Activated CD4-positive, alpha-beta T cell treated with anti-CD3 and anti-CD28 coated beads, Interleukin-2, amount 50 U/mL, for 4 hours (primary cell): ENCODE results near the gene SEMA4C.
A peak's percentile ranks its signal among the peaks of the same experiment; 100 is the strongest.
"Not testable (repeated sequence)": the region's sequence is repeated elsewhere in the genome, so short reads cannot be mapped to it uniquely, and the experiment has no call there.

Source experiments
- DNase-seq, 2 experiments: peaks; one replicate each; pipeline ENCODE4 v3.0.0-alpha.2; 2020

Gene SEMA4C

DNA sequence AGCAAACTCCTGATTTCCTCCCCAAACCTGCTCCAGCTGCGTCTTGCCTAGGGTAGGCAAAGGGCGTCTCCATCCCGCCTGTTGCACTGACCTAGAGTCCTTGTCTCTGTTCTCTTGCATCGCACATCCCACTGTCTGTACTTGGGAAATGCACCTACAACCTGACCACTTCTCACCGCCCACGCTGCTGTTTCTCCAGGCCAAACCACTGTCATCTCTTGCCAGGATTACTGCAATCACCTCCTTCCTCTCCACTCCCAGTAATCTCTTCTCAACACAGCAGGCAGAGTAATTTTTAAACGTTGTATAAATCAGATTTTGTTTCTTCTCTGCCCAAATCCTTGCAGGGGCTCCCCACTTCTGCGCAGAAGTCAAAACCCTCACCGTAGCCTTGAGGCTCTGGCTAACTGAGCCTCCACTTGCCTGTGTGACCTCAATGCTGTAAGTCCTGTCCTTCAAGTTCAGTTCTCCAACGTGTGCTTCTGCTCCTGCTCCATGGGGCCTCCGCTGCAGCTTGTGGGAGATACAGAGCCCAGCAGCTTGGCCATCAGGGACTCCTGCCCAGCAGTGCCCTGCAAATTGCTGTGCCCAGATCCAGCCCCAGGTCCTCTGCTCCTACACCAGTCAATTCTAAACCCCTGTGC lies 27.7 kb upstream of the SEMA4C start:
- no peak for DNase-seq

DNA sequence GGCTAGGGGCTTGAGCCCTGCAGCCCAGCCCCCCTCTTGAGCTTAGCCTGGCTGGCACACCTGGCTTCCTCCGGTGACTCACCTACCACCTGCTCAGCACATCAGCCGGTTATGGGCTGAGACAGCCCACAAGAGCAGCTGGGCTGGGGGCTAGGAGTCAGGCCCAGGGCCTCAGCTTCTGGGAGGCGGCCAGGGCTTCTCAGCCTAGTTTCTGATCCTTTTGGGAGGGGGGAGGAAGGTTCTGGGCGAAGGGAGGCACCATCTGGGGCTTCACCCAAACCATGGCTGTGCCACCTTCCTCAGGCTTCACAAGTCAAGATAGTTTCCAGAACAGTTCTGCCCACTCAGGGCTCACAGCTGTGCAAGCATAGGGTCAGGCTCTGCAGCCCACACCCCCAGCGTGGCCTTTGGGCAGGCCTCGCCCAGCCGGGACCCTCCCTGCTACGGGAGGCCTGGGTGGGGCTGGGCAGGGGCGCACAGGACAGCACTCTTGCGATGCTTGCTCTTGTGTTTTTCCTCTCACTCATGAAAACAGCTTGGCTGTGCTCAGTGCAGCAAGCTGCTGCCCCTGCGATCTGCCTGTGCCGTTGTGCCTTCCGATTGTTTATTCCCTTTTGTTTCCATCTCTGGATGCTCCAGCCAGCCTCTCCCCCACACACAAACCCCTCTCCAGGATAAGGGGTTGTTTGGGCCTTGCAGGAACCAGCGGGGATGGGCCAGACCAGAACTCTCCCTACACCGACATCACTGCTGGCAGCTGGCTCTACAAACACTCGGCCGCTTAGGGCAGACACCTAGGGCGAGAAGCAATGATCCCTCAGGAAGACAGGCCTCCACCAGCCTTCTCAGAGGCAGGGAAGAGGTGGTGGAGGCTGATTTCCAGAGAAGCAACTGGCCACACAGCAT lies 26.1 kb upstream of the SEMA4C start:
- DNase-seq: peak; percentile 9 to 21

DNA sequence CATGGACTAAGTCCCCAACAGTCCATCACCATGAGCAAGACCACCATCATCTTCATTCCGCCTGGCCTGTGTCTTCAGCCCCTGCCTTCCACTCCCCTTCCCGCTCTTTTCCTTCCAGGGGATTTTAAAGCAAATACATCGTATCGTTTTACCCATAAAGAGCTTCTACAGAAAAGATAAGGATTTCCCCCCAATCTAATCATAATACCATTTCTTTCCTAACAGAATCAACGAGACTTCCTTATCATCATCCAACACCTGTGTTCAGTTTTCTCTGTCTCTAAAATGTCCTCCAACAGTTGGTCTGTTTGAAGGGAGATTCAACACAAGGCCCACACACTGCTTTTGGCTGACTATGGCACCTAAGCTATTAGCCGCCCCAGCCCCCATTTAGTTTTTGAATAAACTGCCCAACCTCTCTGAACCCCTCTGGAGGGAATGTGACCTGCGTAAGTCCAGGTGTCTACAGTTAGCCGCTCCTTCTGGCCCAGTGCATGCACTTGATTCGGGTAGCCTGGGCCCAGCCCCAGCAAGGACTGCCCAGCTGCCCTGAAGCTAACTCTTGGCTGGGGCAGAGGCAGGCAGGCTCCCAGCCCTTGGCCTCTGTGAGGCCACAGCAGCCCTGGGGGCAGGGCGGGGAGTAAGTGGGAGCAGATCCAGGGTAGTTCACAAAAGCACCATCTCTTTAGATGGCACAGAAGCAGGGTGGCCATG lies 25.3 kb upstream of the SEMA4C start:
- DNase-seq: no peak

DNA sequence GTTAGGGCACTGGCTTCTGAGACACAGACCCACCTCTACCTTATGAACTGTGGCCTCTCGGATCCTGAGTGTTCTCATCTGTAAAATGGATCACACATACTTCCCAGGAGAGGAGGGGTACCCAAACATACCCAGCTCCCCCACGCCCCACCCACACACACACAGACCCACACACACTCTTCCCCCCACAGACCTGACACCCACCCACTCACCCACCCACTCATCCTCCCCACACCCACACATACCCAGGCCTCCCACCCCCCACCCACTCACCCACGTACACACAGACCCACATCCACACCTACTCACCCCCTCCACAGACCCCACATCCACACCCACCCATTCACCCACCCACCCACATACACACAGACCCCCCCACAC lies 24.3 kb upstream of the SEMA4C start:
- DNase-seq: no peak

DNA sequence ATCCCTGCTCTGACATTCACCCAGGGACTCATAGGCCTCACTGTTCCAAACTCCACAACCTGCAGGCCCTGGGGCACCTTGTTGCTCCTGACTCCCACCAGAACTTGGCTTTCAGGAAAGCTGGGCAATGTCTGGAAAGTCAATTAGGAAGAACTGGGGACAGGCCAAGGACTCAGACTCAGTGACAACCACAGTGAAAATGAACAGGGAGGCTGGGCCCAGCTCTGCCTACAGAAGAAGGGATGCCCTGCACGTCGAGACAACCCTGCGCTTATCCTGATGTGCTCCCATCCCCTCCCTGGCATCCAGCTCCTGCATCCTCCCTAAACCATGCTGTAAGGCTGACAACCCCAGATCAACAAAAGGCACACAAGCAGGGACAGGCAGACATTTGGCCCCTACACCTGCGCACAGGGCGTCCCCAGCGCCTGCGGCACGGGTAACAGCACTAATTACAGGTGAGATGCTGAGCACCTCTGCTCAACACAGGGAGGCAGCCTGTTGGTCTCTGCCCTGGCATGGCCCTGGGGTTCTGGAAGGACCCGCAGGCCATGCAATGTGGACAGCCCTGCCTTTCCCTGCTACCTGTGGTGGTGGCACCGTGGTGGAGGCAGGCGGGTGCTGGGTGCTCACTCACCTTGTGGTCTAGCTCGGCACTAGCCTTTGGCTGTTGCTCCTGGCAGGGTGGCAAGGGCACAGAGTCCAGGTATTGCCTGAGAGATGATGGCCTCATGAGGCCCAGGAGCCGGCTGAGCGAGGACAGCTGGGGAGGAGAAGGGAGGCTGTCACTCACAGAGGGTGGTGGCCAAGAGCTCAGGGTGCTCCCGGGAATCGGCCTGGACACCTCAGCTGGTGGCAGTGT lies 23.6 kb upstream of the SEMA4C start:
- DNase-seq: no peak

DNA sequence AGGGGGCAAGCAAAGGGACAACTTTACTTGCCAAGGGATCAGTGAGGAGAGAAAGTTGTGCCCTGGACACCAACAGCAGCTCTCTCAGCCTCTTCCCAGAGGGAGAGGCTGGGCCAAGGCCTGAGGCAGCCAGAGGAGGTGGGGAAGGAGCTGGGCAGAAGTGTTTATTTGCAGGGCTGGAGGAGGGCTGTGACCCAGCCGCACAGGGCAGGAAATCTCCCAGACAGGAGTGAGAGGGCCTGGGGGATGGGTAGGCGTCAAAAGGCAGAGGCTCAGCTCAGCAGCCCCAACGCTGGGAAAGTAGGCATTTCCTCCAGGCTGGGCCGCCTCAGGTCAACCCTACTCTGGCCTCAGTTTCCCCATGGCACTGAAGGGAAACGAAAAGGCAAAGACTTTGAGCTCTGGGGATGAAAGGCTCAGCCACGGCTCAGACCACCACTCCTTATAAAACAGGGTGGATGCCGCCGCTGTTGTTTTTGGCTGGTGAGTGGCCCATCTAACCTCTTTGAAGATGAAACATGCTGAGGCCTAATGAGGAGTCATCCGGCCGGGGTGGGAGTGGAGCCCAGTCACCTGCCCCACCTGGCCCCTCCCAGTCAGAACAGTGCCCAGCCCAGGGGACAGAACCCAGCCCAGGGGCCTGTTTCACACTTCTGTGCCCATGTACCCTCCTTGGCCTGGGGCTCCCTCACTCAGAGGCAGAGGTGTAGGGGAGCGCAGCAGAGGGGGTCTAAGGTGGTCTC lies 21.9 kb upstream of the SEMA4C start:
- DNase-seq: no peak

DNA sequence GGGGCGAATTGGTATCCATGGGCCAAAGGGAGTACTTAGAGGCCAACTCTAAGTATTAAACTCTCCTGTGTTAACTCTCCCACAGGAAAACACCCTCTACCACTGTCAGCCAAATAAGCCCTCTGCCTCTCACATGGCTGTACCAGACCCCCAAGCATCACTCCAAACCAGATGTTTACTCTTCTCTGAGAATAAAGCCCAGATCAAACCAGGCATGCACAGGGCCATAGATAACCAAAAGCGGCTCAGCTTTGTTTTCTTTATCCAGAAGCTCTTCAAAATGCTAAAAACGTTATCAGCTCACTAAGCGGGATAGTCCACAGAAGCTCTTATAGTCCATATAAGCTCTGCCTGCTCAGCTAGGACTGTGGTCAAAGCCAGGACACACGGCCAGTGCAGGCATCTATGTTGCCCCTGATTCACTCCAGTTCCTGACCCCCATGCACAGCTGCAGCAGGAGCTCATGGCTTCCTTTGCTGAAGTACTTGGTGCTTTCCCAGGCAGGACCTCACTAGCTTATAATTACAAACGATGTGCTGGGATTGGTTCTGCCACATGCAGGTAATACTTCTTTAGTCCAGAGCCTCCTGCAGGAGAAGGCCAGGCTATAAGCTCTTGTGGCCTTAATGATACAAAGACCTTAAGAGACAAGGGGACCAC lies 21.0 kb upstream of the SEMA4C start:
- no peak for DNase-seq

DNA sequence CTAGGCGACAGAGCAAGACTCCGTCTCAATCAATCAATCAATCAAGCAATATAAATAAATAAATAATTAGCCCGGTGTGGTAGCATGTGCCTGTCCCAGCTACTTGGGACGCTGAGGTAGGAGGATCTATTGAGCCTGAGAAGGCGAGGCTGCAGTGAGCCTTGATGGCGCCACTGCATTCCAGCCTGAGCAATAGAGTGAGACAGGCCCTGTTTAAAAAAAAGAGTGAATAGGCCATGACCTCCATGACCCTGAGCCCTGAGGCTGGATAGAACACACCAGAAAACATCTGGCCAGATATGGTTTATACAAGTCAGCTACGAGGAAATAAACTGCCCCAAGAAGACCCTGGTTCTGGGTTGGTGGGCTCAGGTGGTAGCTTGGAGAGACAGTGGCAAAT lies 20.4 kb upstream of the SEMA4C start:
- DNase-seq: no peak

DNA sequence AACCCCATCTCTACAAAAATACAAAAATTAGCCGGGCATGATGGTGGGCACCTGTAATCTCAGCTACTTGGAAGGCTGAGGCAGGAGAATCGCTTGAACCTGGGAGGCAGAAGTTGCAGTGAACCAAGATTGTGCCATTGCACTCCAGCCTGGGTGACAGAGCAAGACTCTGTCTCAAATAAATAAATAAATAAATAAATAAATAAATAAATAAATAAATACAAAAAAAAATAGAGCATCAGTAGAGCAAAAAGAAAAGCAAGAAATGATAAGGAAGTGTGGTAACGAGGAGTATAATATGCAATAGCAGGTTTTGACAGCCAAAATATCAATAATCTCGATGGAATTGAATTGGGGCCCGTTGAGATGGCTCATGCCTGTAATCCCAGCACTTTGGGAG lies 19.6 kb upstream of the SEMA4C start:
- DNase-seq: not testable (repeated sequence)

DNA sequence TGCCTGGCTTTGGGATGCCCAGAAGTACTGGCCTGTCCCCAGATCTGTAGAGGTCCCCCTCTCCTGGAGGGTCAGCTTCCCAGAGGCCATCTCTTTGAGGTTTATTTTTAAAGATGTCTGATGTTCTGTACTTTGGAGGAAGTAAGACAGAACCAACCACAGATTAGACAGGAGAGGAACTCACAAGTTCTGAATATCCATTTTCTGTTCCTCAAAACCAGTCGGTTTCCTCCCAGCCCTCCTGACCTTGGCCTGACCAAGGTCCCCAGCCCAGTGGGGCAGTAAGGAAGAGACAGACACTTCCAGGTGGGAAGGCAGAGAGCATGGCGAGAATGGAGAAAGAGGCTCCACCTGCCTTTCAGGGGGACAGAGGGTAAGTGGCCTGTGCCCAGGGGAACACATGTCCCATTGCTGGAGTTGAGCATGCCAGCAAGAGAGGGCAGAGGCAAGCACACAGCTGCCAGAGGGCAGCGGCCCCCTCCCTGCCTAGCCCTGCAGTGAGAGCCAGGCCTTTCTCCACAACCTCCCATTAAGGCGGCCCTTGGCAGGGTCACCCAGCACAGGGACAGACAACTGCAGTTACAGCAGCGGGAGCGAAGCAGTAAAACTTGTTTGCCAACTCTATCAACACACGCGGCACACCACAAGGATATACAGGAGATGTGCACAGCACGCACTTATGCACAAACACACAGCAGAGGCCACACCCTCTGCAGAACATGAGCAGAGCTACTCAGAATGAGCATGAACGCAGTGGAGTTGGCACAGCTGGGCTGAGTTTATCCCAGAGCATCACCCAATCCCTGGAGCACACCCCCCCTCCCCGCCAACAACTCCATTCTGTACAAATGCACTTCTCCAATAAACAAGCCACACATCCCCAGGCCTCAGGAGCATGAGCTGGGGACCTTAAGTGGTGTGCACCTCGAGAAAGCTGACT lies 18.5 kb upstream of the SEMA4C start:
- no peak for DNase-seq

DNA sequence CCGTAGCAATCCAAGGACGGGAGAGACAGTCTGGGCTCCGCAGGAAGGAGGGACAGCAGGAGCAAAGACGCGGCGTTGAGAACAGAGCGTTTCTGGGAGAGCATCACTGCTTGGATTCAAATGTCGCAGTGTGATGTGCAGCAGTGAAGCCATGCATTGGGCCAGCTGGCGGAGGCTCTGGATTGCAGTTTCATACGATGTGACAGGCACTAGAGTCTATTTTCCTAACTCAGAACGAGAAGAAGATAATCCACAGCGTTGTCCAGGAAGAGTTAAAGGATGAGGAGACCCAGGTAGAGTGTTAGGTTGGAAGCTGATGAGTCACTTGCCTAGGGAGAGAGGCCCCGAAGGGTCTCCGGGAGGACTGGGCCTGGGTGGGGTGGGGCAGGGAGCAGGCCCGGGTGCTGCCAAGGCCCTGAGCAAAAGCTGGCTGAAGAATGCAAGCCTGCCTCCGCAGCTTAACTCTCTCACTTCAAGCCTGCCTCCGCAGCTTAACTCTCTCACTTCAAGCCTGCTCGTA lies 17.7 kb upstream of the SEMA4C start:
- DNase-seq: no peak

DNA sequence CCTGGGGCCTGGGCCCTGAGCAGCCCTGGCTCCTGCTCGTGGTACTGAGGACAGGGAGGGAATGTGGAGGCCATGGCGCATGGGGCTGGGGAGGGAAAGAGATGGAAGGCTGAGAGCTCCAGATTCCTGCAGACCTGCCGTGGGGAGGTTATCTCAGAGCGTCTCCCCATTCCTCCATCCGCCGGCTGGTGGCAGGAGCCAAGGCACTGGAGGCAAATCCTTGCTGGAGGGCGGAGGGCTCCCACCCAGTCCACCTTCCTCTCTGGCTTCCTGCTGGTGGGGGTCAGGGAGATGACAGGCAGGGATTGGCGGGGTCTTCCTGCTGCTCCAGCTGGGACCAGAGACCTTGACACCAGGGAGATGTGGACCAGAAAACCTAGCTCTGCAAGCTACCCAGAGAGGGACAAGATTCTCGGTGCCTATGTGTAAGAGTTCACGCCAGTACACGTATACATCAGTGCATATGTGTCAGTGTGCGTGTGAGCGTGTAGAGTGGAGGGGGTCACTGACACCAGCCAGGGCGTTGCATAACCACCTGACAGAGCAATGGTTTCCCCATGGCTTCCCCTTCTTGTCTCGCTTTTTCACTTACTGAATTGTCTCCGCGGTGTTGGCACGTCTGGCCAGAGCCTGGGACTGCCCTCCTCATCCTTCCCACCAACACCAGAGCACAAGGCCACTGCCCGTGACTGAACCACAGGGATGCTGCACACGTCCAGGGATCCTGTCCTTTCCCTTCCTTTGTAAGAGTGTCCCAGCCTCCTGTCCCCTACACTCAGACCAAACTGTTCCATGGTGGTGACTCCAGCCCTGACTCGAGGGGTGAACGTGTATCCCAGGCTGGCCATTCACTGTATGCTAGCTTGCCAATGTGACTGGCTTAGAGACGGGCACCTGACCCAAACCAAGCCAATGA lies 15.8 kb upstream of the SEMA4C start:
- DNase-seq: no peak

DNA sequence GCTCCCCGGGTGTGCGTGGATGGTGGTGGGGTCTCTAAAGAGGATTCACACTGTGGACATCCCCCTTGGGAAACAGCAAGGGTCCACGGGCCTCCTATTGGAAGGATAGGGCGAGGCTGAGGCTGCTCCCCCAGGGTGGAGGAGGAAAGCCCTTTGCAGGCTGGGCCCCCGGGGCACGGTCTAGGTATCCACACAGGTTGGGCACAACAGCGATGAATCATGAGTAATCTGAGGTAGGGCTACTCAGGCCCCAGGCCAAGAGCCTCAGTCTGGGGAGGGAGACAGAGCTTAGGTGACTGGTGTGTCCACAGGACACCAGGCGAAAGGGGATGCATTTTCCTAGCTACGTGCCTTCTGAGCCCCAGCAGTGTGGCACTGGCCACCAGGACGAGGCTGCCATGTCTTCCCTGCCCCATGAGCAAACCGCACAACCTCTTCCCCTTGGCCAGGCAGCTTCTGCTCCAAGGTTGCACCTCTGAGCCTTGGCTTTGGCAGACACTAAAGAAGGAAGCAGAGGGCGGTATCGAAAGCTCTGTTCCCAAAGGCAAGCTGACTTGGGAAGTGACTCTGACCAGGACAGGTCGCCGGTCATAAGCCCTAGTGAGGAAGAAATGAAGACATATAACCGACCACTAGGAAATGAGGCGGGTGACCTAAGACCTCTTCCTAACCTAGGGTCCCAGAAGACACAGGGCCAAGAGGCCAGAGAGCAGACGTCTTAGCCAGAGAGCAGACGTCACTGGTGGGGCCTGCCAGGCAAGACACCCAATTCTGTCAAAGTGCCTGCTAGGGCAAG lies 14.6 kb upstream of the SEMA4C start:
- no peak for DNase-seq

DNA sequence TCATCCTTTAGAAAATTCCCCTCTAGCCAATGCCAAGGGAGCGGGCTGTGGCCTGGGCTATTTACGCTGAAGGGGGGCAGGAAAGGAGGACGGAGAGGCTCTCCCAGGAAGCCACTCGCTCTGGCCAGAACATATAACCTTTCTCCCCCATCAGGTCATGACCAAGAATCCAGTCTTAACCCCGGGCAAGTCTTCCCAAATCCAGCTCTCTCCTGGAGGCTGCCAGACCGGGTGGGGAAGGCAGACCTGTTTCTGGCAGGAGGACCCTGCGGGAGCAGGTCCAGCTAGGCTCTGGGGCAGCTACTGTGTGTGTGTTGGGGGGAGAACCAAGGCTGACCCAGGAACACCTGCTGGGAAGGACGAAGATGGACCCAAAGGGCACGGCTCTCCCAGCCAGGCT lies 13.4 kb upstream of the SEMA4C start:
- no peak for DNase-seq

DNA sequence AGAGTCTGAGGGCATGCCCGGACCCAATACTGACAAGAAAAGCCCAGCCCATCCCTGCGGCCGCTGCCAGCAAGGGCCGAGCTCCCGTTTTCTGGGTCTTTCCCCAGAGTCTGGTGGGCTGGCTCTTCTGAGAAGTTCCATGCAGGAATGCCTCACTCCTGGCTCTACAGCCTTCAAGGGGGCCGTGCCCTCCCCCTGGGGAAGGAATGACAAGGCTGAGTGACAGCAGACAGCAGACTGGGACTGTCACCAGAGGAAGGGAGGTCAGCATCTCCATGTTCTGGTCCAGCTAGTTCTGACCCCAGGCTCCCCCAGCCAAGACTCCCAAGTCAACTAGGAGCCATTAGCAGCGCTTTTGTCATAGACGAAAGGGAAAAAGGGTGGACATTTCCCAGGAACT lies 13.0 kb upstream of the SEMA4C start:
- DNase-seq: no peak

DNA sequence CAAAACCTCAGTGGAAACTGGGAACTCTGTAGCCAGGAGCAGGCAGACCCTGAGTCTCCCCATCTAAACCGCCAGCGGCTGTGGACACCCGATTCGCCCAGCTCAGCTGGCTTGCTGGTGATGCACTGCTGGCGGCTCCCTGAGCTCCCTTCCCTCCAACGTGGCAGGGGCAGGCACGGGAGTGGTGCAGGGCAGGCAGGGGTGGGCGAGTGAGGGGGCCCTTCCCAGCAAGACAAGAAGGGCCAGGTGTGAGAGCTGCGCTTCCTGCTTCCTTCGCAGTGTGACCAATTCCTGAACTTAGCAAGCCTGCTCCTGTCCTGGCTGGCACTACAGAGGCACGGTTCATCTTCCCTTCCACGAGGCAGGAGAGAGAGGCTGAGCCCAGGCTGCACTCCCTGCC lies 12.3 kb upstream of the SEMA4C start:
- DNase-seq: no peak

DNA sequence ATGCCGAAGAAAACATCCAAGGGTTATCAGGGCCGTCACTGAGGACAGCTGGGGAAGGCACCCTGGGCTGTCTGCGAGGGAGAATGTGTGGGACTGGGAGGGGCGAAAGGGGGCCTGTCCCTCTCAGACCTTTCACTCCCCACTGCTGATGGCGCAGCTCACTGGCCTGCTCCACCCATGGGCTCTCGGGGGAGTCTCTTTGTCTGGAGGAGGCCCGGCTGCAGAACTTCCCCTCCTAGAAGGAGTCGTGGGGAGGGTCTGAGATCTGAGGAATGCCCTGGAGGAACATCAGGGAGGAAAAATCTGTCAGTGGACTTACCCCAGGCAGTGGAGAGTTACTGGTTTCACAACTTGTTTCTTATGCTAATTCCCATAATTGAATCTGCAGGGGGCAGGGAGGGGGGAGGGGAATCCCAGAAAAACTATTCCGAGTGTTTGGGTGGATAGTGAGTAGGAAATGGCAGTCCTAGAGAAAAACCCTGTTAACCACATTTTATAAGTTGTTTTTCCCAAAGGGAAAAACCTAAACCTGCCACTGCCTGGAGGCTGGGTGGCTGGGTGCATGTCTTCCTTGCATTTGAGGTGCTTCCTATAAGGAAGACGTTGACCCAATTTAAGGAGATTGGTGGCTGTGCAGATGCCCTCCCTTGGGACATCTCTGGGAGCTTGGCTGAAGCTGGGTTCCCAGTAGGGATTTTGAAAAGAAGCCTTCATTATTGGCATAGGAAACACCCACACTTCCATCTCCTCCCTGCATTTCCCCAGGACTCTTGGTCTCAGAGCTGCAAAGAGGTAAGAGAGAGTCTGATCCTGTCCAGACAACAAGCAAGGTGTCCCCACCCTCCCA lies 11.7 kb upstream of the SEMA4C start:
- no peak for DNase-seq
